Omental fat pad (tissue), 4 donors: ENCODE results near the gene ABCA13. TPM values are rescaled to one million over a fixed set of nuclear protein-coding genes. Genes with fewer than 3 reads are reported as not detected.

ENCODE experiments used
- ATAC-seq: fragments of 150-250 bp; one replicate; pipeline ENCODE4 v1.9.1; 2016; ENCODE audit warnings: mild to moderate bottlenecking, moderate library complexity; ENCODE audit not compliant: low FRiP score
- DNase-seq: peaks from one replicate; pipeline ENCODE4 v3.0.0-alpha.2; 2019; ENCODE audit warnings: low spot score
- total RNA-seq, 4 donors: library from RNA; depleted of rRNA; stranded (reverse); fragments of >200 nt; gene quantifications; one replicate each; pipeline ENCODE4 v1.1.0, GENCODE V29; 2016
- TF ChIP-seq, protein P1 (sequence below), 3 donors: fragments of 450-650 bp; IDR thresholded peaks; one replicate each; pipeline ENCODE4 v1.5.1; 2016 to 2017; ENCODE audit warnings: antibody characterized with exemption in 3 of 3, mild to moderate bottlenecking in 3 of 3, moderate library complexity in 2 of 3

The ABCA13 gene
- total RNA-seq, 4 donors from 2014 or later: 0.13 to 0.37 (median 0.16) TPM; not detected in 1

DNA sequence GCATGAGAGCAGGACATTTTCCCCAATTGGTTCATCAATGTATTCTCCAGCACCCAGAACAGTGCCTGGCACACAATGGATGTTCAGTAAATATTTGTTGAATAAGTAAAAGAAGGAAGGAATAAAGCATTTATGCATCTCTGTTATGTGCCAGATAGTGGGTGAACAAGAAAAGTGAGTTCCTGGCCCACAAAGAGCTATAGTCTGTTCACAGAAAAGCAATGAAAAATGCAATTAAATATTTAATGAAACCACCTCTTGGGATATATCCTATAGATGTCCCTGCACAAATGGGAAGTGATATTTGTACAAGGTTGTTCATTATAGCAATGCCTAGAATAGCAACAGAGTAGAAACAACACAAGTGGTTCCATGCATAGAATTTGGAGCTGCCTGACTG is 2.1 kb downstream of the ABCA13 start:
- DNase-seq (no peak), ATAC-seq (no peak)
- TF ChIP-seq, protein P1, sequence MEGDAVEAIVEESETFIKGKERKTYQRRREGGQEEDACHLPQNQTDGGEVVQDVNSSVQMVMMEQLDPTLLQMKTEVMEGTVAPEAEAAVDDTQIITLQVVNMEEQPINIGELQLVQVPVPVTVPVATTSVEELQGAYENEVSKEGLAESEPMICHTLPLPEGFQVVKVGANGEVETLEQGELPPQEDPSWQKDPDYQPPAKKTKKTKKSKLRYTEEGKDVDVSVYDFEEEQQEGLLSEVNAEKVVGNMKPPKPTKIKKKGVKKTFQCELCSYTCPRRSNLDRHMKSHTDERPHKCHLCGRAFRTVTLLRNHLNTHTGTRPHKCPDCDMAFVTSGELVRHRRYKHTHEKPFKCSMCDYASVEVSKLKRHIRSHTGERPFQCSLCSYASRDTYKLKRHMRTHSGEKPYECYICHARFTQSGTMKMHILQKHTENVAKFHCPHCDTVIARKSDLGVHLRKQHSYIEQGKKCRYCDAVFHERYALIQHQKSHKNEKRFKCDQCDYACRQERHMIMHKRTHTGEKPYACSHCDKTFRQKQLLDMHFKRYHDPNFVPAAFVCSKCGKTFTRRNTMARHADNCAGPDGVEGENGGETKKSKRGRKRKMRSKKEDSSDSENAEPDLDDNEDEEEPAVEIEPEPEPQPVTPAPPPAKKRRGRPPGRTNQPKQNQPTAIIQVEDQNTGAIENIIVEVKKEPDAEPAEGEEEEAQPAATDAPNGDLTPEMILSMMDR (IDR thresholded peaks at IDR 0.05): no peak

DNA sequence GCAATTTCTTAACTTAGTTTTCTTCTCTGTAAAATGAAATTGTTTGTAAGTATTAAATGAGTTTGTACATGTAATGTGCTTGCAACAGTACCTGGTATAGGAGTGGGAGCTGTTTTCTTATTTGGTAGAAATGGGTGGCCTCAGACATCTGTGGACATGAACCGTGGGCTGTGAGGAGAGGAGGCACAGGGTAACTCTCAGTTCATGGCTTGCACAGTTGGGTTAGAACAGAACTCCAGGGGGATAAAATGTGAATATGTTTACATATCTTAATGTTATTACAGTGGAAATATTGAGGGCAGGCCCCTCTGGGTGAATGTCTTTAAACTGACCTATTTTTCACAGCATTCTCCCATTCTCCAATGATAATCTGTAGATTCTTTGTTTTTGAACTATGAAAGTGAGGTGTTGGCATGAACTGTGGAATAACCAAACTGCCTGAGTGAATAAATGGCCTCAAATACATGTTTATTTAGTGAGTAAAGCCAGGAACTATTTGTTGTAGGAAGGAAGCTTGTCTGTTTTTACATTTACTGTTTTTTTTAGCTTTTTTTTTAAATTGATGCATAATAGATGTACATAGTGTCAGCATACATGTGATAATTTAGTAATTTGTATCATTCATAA is 2.6 kb downstream of the ABCA13 start:
- no peak for DNase-seq
- TF ChIP-seq, protein P1 (IDR thresholded peaks at IDR 0.05): no peak

DNA sequence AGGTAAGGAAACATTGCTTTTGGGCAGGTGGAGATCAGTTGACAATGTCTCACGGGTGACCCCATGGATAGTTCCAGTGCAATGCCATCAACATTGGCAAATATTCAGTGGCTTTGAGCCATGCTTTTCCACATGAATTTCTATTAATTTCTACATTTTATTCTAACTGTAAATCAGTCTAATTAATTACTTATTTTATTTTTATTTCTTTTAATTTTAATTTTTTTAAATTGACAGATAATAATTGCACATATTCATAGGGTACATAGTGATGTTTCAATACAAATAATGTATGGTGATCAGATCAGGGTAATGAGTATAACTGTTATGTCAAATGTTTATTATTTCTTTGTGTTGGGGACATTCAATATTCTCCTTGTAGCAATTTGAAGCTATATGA is 3.8 kb downstream of the ABCA13 start:
- TF ChIP-seq, protein P1 (IDR thresholded peaks at IDR 0.05): no peak
- no peak for DNase-seq
- ATAC-seq: no peak

More for the DNA sequence above, 2.6 kb downstream of the ABCA13 start:
- ATAC-seq: no peak

DNA sequence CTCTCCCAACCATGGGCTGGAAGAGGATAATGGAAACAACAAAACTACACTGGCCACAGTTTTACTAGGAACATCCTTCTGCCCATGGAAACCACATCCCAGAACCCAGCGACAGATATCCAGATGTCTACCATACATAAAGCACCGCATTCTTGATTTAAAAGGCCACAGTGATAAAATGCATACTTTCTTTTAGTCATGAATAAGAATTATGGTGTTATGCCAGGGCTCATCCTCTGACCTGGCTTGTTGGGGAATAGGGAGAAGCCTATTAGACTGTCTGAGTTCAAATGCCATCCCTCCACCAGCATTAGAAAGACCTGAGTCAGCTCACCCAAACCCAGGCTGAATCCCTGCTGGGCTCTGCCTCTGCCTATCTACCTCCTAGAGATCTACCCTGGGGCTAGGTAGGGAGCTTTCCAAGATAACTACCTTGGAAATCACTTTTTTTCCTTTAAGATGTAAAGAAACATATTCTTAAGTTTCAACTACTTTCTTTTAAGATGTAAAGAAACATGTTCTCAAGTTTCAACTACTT is 5.2 kb downstream of the ABCA13 start:
- ATAC-seq (no peak), DNase-seq (no peak)

DNA sequence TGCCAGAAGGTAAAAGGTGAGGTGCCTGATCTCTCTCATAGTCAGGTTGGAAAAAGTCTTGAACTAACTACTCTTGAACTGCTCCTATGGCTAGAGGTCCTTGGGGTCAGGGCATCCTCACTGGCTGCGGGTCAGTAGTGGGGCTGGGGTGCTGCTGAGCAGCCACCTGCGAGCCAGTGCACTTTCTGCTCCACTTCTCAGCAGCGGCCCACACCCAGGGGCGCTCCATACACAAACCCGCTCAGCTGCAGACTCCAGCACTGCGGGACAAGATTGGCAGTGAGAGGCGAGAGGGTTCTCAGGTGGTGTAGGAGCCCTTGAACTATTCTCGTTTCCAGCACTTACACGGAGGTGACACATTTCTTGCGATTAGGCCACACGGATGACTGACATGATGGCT is 6.0 kb downstream of the ABCA13 start:
- TF ChIP-seq, protein P1 (IDR thresholded peaks at IDR 0.05): no peak
- ATAC-seq: no peak
- no peak for DNase-seq

More for the DNA sequence above, 5.2 kb downstream of the ABCA13 start:
- TF ChIP-seq, protein P1 (IDR thresholded peaks at IDR 0.05): no peak

DNA sequence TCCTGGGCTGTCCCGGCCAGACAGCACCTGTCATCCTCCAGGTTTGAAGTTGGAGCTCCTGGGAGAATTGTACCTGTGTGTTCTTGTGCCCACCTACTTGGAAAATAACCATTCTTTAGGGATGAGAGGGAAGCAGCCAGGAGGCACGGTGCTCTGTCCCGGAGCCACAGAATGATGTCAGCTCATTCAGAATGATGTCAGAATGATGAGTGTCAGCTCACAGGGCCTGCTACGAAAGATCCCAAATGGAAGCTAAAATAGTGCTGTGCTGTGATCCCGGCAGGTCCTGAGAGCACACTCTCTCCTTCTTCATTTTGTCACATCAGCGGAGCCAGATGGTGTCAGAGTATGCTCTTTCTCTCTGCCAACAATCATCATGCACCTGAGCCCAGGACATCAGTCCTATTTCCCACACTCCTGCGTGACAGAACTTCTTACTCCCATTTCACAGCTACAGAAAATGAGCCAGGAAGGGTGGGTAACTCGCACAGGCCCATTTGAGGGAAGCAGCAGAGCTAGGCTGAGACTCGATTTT is 8.3 kb downstream of the ABCA13 start:
- ATAC-seq (no peak), DNase-seq (no peak)
- TF ChIP-seq, protein P1 (IDR thresholded peaks at IDR 0.05): no peak

DNA sequence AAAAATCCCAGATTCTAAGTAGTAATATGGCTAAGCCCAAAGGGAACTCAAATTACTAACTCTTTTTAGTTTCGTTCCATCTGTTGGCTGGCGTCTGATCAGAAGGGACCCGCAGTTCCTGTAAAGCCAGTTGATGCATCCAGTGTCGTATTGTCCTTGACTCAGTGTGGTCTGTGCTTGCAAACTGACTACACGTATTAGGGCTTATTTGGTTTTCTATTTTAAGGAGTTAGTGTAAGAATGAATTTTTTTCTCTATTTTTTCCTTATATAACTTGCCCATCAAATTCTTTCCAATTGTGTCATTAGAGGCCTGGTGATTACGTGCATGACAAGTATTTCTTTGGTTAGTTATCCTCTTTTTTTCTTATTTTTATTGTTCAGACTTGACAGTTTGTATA is 9.7 kb downstream of the ABCA13 start:
- ATAC-seq (no peak), DNase-seq (no peak)
- TF ChIP-seq, protein P1 (IDR thresholded peaks at IDR 0.05): no peak
